HFF-Myc (cell line): ENCODE measurements around the gene ARID1A.
A peak's percentile ranks its signal among the peaks of the same experiment; 100 is the strongest.

Source experiments
- DNase-seq: peaks from one replicate; pipeline ENCODE4 v3.0.0-alpha.2; 2011; ENCODE audit warnings: low read depth; ENCODE audit errors: extremely low read depth
- H3K4me3 ChIP-seq: replicated peaks from 2 replicates; pipeline ENCODE4 v1.5.1; 2011; ENCODE audit warnings: low read depth, mild to moderate bottlenecking, control low read depth, low read length
- TF ChIP-seq, protein P1 (sequence below): IDR thresholded peaks from 2 replicates; pipeline ENCODE4 v1.5.1; 2012; ENCODE audit warnings: mild to moderate bottlenecking, low read depth, low read length, control low read depth; ENCODE audit errors: missing control alignments

ARID1A gene

GRCh38 chr1:26734501-26735058, 38.8 kb downstream of the ARID1A start:
- DNase-seq, result no peak
- TF ChIP-seq, protein P1, sequence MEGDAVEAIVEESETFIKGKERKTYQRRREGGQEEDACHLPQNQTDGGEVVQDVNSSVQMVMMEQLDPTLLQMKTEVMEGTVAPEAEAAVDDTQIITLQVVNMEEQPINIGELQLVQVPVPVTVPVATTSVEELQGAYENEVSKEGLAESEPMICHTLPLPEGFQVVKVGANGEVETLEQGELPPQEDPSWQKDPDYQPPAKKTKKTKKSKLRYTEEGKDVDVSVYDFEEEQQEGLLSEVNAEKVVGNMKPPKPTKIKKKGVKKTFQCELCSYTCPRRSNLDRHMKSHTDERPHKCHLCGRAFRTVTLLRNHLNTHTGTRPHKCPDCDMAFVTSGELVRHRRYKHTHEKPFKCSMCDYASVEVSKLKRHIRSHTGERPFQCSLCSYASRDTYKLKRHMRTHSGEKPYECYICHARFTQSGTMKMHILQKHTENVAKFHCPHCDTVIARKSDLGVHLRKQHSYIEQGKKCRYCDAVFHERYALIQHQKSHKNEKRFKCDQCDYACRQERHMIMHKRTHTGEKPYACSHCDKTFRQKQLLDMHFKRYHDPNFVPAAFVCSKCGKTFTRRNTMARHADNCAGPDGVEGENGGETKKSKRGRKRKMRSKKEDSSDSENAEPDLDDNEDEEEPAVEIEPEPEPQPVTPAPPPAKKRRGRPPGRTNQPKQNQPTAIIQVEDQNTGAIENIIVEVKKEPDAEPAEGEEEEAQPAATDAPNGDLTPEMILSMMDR, result no peak
- no peak overlapping the region for H3K4me3 ChIP-seq

DNA sequence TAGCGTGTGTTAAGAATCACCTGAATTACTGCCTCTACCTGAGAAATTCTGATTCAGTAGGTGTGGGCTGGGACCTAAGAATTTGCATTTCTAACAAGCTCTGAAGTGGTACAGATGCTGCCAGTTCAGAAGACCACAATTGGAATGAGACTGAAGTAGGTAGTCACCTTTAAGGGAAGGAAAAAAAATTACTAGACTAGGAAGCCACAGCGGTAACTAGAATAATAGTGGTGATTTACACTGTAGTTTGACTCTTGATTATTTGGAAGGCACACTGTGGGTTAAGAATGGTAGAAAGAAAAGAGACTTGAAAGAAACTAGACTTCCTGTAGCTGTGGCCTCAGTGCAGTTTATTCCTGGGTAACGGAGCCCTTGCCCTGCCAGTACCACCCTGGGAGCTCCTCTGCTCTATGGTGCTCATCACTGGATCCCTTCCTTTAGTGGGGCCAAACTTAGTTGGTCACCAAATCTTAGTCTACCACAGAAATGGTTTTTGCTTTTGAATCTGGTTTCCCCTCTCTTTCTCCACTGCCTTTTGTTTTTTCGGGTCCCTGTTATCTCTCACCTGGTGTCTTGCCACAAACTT, 43.6 kb downstream of the ARID1A start:
- TF ChIP-seq, protein P1, result no peak
- no peak for DNase-seq
- H3K4me3 ChIP-seq, result no peak overlapping the region

- TF ChIP-seq, protein P1, result no peak
- no peak for DNase-seq
- no peak overlapping the region for H3K4me3 ChIP-seq
Observed at GRCh38 chr1:26740023-26740634, 44.3 kb downstream of the ARID1A start.

DNA sequence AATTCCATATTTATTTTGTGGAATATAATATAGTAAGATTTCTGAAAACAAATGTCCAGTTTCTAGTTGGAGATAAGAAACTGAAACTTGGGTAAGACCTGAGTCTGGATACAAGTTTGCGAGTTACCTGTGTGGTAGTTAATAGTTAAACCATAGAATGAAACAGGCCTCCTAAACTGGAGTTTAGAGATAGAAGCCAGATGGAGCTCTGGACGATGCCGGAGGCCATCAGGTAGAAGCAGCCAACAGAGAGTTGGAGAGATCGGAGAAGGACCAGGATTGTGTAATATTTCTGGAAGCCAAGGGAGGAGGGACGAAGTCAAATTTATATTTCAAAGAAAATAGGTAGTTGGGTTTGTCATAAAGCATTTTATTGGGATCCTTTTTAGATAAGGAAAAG, 45.1 kb downstream of the ARID1A start:
- DNase-seq, result no peak
- TF ChIP-seq, protein P1, result no peak
- H3K4me3 ChIP-seq, result no peak overlapping the region

DNA sequence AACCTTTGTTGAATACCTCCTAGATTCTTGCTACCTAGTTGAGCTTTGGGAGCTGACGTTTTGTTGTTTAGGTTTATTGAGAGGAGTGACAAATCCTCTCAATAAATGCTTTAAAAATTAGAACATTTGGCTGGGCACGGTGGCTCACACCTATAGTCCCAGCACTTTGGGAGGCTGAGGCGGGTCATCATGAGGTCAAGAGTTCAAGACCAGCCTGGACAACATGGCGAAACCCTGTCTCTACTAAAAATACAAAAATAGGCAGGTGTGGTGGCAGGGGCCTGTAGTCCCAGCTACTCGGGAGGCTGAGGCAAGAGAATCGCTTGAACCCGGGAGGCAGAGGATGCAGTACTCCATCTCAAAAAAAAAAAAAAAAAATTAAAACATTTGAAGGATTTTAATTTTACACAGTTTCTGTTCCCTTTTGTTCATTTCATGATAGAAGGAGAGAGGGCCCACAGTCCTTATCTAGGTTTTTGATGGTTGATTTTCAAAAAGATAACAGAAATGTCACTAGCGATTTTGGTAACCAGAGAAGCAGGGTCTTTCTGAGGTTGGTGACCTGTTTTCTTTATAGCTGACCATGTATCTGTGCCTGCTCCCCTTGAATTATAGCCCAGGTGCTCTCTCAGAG, 47.7 kb downstream of the ARID1A start:
- no peak for DNase-seq
- TF ChIP-seq, protein P1, result no peak
- no peak overlapping the region for H3K4me3 ChIP-seq

GRCh38 chr1:26744075-26744959, 48.5 kb downstream of the ARID1A start:
- H3K4me3 ChIP-seq, result no peak overlapping the region
- TF ChIP-seq, protein P1, result no peak
- DNase-seq, result peak; percentile 85
